ENCODE results near the gene ZNF554. TPM values are rescaled to one million over a fixed set of nuclear protein-coding genes. Genes with fewer than 3 reads are reported as not detected.
"Not testable (repeated sequence)": the region's sequence is repeated elsewhere in the genome, so short reads cannot be mapped to it uniquely, and the experiment has no call there.

The ZNF554 gene
- total RNA-seq, 1 donor from 2014 or later, result 8.6 TPM

GRCh38 chr19:2788237-2788636 is 31.4 kb upstream of the ZNF554 start:
- Mint-ChIP-seq H3K27ac (ENCODE audit: unreplicated experiment) (no peak overlapping the region), H3K9me3 (peaks cover 4% of the 10 kb centered on the region), H3K4me1 (peaks cover 38% of the 10 kb centered on the region), H3K36me3 (ENCODE audit: low read depth) (peaks cover 9% of the 10 kb centered on the region), H3K4me3 (peak overlapping the region; percentile 81), H3K27me3 (ENCODE audit: low read depth) (peaks cover 3% of the 10 kb centered on the region)
- no peak for DNase-seq (ENCODE audit: low read depth, low spot score)
- TF ChIP-seq CTCF (conservative IDR thresholded peaks at IDR 0.05), result no peak

- DNase-seq (ENCODE audit: low read depth, low spot score), result no peak
- Mint-ChIP-seq H3K27ac (ENCODE audit: unreplicated experiment) (no peak overlapping the region), H3K4me1 (peaks cover 21% of the 10 kb centered on the region), H3K9me3 (no peaks in the 10 kb centered on the region), H3K27me3 (ENCODE audit: low read depth) (no peaks in the 10 kb centered on the region), H3K4me3 (peak overlapping the region; percentile 31), H3K36me3 (ENCODE audit: low read depth) (peaks cover 6% of the 10 kb centered on the region)
- no peak for TF ChIP-seq CTCF (conservative IDR thresholded peaks at IDR 0.05)
These were observed 29.5 kb upstream of the ZNF554 start for GRCh38 chr19:2790194-2790556.

- no peaks in the 10 kb centered on the region for H3K9me3 Mint-ChIP-seq
- no peak overlapping the region for H3K4me3 Mint-ChIP-seq
- no peak for DNase-seq (ENCODE audit: low read depth, low spot score)
- no peak overlapping the region for H3K27ac Mint-ChIP-seq (ENCODE audit: unreplicated experiment)
- peaks cover 19% of the 10 kb centered on the region for H3K4me1 Mint-ChIP-seq
- H3K36me3 Mint-ChIP-seq (ENCODE audit: low read depth), result peaks cover 6% of the 10 kb centered on the region
- TF ChIP-seq CTCF (conservative IDR thresholded peaks at IDR 0.05), result no peak
- no peaks in the 10 kb centered on the region for H3K27me3 Mint-ChIP-seq (ENCODE audit: low read depth)
These were observed 29.0 kb upstream of the ZNF554 start for GRCh38 chr19:2790557-2791271.

GRCh38 chr19:2791440-2791839 is 28.2 kb upstream of the ZNF554 start:
- Mint-ChIP-seq H3K4me1 (peaks cover 14% of the 10 kb centered on the region), H3K27ac (ENCODE audit: unreplicated experiment) (no peak overlapping the region), H3K9me3 (no peaks in the 10 kb centered on the region), H3K4me3 (no peak overlapping the region), H3K27me3 (ENCODE audit: low read depth) (no peaks in the 10 kb centered on the region), H3K36me3 (ENCODE audit: low read depth) (peaks cover 6% of the 10 kb centered on the region)
- DNase-seq (ENCODE audit: low read depth, low spot score), result no peak
- TF ChIP-seq CTCF (conservative IDR thresholded peaks at IDR 0.05), result no peak

- no peak for DNase-seq (ENCODE audit: low read depth, low spot score)
- Mint-ChIP-seq H3K27ac (ENCODE audit: unreplicated experiment) (no peak overlapping the region), H3K36me3 (ENCODE audit: low read depth) (peaks cover 6% of the 10 kb centered on the region), H3K4me1 (peaks cover 14% of the 10 kb centered on the region), H3K9me3 (no peaks in the 10 kb centered on the region), H3K4me3 (peak overlapping the region; percentile 57), H3K27me3 (ENCODE audit: low read depth) (no peaks in the 10 kb centered on the region)
- no peak for TF ChIP-seq CTCF (conservative IDR thresholded peaks at IDR 0.05)
These were observed 27.8 kb upstream of the ZNF554 start for GRCh38 chr19:2791876-2792275.

GRCh38 chr19:2792666-2793065 is 27.0 kb upstream of the ZNF554 start:
- H3K36me3 Mint-ChIP-seq (ENCODE audit: low read depth); H3K9me3 Mint-ChIP-seq; DNase-seq (ENCODE audit: low read depth, low spot score); H3K27me3 Mint-ChIP-seq (ENCODE audit: low read depth); H3K4me3 Mint-ChIP-seq; H3K27ac Mint-ChIP-seq (ENCODE audit: unreplicated experiment); H3K4me1 Mint-ChIP-seq: not testable (repeated sequence)
